IMR-90 (cell line): ENCODE data around the gene COLGALT1. TPM values are rescaled to one million over a fixed set of nuclear protein-coding genes. Genes with fewer than 3 reads are reported as not detected.

Experiments
- ATAC-seq: fragments of 200-7000 bp; cut with Tn5 transposase; 2 replicates; pipeline ENCODE4 v1.9.1; 2020; ENCODE audit warnings: low read depth, mild to moderate bottlenecking, moderate library complexity
- BruUV-seq: library from RNA; stranded (reverse); fragments of 400-500 nt; replicated peaks from 2 replicates; lab custom pipeline; 2021; lab: Mats Ljungman, UMichigan
- CTCF ChIA-PET: fragments of 300-600 bp; formaldehyde crosslinking; extraction: SDS; loops from one replicate; lab custom pipeline; 2021; ENCODE audit warnings: antibody characterized with exemption; lab: Yijun Ruan, JAX
- POLR2A ChIA-PET: fragments of 300-600 bp; sonication (Branson Sonifier 250); formaldehyde crosslinking; loops from one replicate; lab custom pipeline; 2022; ENCODE audit warnings: antibody characterized with exemption; ENCODE audit not compliant: unreplicated experiment; lab: Charles Lee
- DNase-seq: peaks from one replicate; pipeline ENCODE4 v3.0.0; 2013
- H2AFZ ChIP-seq: replicated peaks from 2 replicates; pipeline ENCODE3; 2013; ENCODE audit warnings: low read length, mild to moderate bottlenecking; ENCODE audit not compliant: poor library complexity
- H2AK5ac ChIP-seq: 2 replicates; pipeline ENCODE4 v1.6.1; 2013; ENCODE audit warnings: low read depth, low read length, inconsistent platforms
- H2AK9ac ChIP-seq: replicated peaks from 2 replicates; pipeline ENCODE3; 2013; ENCODE audit warnings: mild to moderate bottlenecking, low read depth, low read length, moderate library complexity; ENCODE audit not compliant: poor library complexity
- H2BK120ac ChIP-seq: 2 replicates; pipeline ENCODE4 v1.6.1; 2013; ENCODE audit warnings: low read depth, low read length, inconsistent platforms
- H2BK15ac ChIP-seq: 3 replicates; pipeline ENCODE4 v1.6.1; 2013; ENCODE audit warnings: low read depth, low read length, inconsistent platforms
- H2BK20ac ChIP-seq: 2 replicates; pipeline ENCODE4 v1.6.1; 2013; ENCODE audit warnings: low read depth, mild to moderate bottlenecking, inconsistent platforms, low read length, moderate library complexity
- H2BK5ac ChIP-seq: 2 replicates; pipeline ENCODE4 v1.6.1; 2013; ENCODE audit warnings: mild to moderate bottlenecking, low read depth, low read length, inconsistent platforms; ENCODE audit not compliant: poor library complexity, severe bottlenecking
- H3K14ac ChIP-seq: replicated peaks from 2 replicates; pipeline ENCODE4 v1.6.1; 2013; ENCODE audit warnings: low read depth, low read length, inconsistent platforms
- H3K18ac ChIP-seq: 2 replicates; pipeline ENCODE4 v1.6.1; 2013; ENCODE audit warnings: low read depth, low read length, control low read depth
- H3K23ac ChIP-seq: 2 replicates; pipeline ENCODE4 v1.6.1; 2013; ENCODE audit warnings: low read depth, low read length, inconsistent platforms
- H3K27ac ChIP-seq: 2 replicates; pipeline ENCODE4 v1.5.1; 2013; ENCODE audit warnings: mild to moderate bottlenecking, control low read depth, low read length; ENCODE audit not compliant: insufficient read depth
- H3K27me3 ChIP-seq: 2 replicates; pipeline ENCODE4 v1.6.1; 2013; ENCODE audit warnings: low read length; ENCODE audit not compliant: control insufficient read depth, insufficient read depth
- H3K36me3 ChIP-seq: 2 replicates; pipeline ENCODE4 v1.6.1; 2013; ENCODE audit warnings: low read length, mixed read lengths; ENCODE audit not compliant: control insufficient read depth, insufficient read depth
- H3K4ac ChIP-seq: 2 replicates; pipeline ENCODE4 v1.6.1; 2013; ENCODE audit warnings: low read depth, low read length, inconsistent platforms
- H3K4me1 ChIP-seq: 2 replicates; pipeline ENCODE4 v1.6.1; 2013; ENCODE audit warnings: low read length, mixed read lengths; ENCODE audit not compliant: control insufficient read depth, insufficient read depth
- H3K4me2 ChIP-seq: 2 replicates; pipeline ENCODE4 v1.6.1; 2013; ENCODE audit warnings: low read depth, mild to moderate bottlenecking, control low read depth, low read length, moderate library complexity
- H3K4me3 ChIP-seq: 2 replicates; pipeline ENCODE4 v1.5.1; 2013; ENCODE audit warnings: low read depth, mild to moderate bottlenecking, control low read depth, low read length, moderate library complexity; ENCODE audit not compliant: insufficient read depth
- H3K56ac ChIP-seq: 2 replicates; pipeline ENCODE4 v1.6.1; 2013; ENCODE audit warnings: low read length, inconsistent platforms; ENCODE audit not compliant: insufficient read depth; ENCODE audit errors: extremely low read depth
- H3K79me1 ChIP-seq, 2 experiments: 2 replicates each; pipeline ENCODE4 v1.6.1; 2013; ENCODE audit warnings: low read length in 2 of 2, inconsistent platforms in 1 of 2, low read depth in 1 of 2
- H3K9ac ChIP-seq: 2 replicates; pipeline ENCODE4 v1.6.1; 2013; ENCODE audit warnings: low read depth, low read length, control low read depth
- H3K9me1 ChIP-seq: 2 replicates; pipeline ENCODE4 v1.6.1; 2013; ENCODE audit warnings: low read length, inconsistent platforms; ENCODE audit not compliant: insufficient read depth
- H3K9me3 ChIP-seq: 2 replicates; pipeline ENCODE4 v1.6.1; 2013; ENCODE audit warnings: low read length; ENCODE audit not compliant: control insufficient read depth, insufficient read depth
- H4K20me1 ChIP-seq: 2 replicates; pipeline ENCODE4 v1.6.1; 2013; ENCODE audit warnings: low read length, inconsistent platforms; ENCODE audit not compliant: insufficient read depth
- H4K5ac ChIP-seq: 2 replicates; pipeline ENCODE4 v1.6.1; 2013; ENCODE audit warnings: mild to moderate bottlenecking, low read depth, low read length, control low read depth
- H4K8ac ChIP-seq, 2 experiments: 2 replicates each; pipeline ENCODE4 v1.6.1; 2013; ENCODE audit warnings: low read depth in 2 of 2, low read length in 2 of 2, control low read depth in 1 of 2, inconsistent platforms in 1 of 2
- H4K91ac ChIP-seq: 2 replicates; pipeline ENCODE4 v1.6.1; 2013; ENCODE audit warnings: low read depth, low read length, inconsistent platforms; ENCODE audit not compliant: insufficient read depth
- BHLHE40 ChIP-seq: fragments of 150-350 bp; IDR thresholded peaks from 2 replicates; pipeline ENCODE4 v1.6.1; 2016; ENCODE audit warnings: mild to moderate bottlenecking, low read depth, low read length
- FOS ChIP-seq: fragments of 150-350 bp; IDR thresholded peaks from 2 replicates; pipeline ENCODE4 v1.6.1; 2016; ENCODE audit warnings: low read depth, low read length
- MXI1 ChIP-seq: IDR thresholded peaks from 2 replicates; pipeline ENCODE4 v1.6.1; 2012; ENCODE audit warnings: low read depth, mild to moderate bottlenecking, low read length, moderate library complexity, borderline replicate concordance
- NFE2L2 ChIP-seq: fragments of 150-350 bp; IDR thresholded peaks from 2 replicates; pipeline ENCODE4 v1.6.1; 2016; ENCODE audit warnings: low read depth, mild to moderate bottlenecking, low read length
- POLR2A ChIP-seq: IDR thresholded peaks from 2 replicates; pipeline ENCODE4 v1.6.1; 2012; ENCODE audit warnings: mild to moderate bottlenecking, low read depth, low read length
- RAD21 ChIP-seq: IDR thresholded peaks from 2 replicates; pipeline ENCODE4 v1.6.1; 2012; ENCODE audit warnings: low read length, improper control_type of control experiment
- RCOR1 ChIP-seq: IDR thresholded peaks from 2 replicates; pipeline ENCODE4 v1.6.1; 2012; ENCODE audit warnings: mild to moderate bottlenecking, low read length, improper control_type of control experiment; ENCODE audit not compliant: insufficient replicate concordance
- WGBS, 2 experiments: methylation state at CpG; one replicate each; pipeline versions ENCODE4 v1.1.5 to v1.1.7; 2013; ENCODE audit warnings: missing lambda C conversion rate in 2 of 2; ENCODE audit not compliant: insufficient read length in 1 of 2; ENCODE audit errors: extremely low coverage in 2 of 2; 5-methylcytosine and 5-hydroxymethylcytosine counted together
- dilution Hi-C: fragments of 300-500 bp; cut with HindIII; formaldehyde crosslinking; loops from one replicate; pipeline ENCODE4 v1.14.3; 2018; ENCODE audit warnings: low sequenced_read_pairs; ENCODE audit not compliant: unreplicated experiment
- in situ Hi-C: fragments of 300-500 bp; cut with MboI; formaldehyde crosslinking; loops from 3 replicates; pipeline ENCODE4 v1.14.3; 2019; ENCODE audit warnings: low sequenced_read_pairs, inconsistent platforms, mixed read lengths
- intact Hi-C: fragments of 100-400 bp; cut with micrococcal nuclease; formaldehyde crosslinking; loops from 2 replicates; pipeline ENCODE4 v1.10.0; 2022
- polyA plus RNA-seq, 3 experiments: library from polyadenylated mRNA; depleted of rRNA; stranded (reverse); fragments of >200 nt; gene quantifications; 2 replicates each; pipeline ENCODE4 v1.2.3, GENCODE V29; 2012; ENCODE audit warnings: low replicate concordance in 1 of 3
- total RNA-seq: library from RNA; depleted of rRNA; stranded (reverse); fragments of >200 nt; gene quantifications from 2 replicates; pipeline ENCODE4 v1.2.3, GENCODE V29; 2012
- TF ChIP-seq, protein P1 (sequence below): fragments of 150-350 bp; IDR thresholded peaks from 2 replicates; pipeline ENCODE4 v1.6.1; 2016; ENCODE audit warnings: low read depth, mild to moderate bottlenecking, low read length, moderate library complexity, borderline replicate concordance
- TF ChIP-seq, protein P2 (sequence below): fragments of 150-350 bp; IDR thresholded peaks from 2 replicates; pipeline ENCODE4 v1.6.1; 2017; ENCODE audit warnings: mild to moderate bottlenecking, antibody characterized with exemption, low read length, low read depth
- TF ChIP-seq, protein P3 (sequence below): conservative IDR thresholded peaks from 2 replicates; pipeline ENCODE4 v1.5.1; 2012; ENCODE audit warnings: mild to moderate bottlenecking, low read depth, low read length, improper control_type of control experiment

COLGALT1 gene
- total and polyA plus RNA-seq, 2 of the 4 experiments (the other 2 are of a cell fraction), result 77.1 to 117 TPM

DNA sequence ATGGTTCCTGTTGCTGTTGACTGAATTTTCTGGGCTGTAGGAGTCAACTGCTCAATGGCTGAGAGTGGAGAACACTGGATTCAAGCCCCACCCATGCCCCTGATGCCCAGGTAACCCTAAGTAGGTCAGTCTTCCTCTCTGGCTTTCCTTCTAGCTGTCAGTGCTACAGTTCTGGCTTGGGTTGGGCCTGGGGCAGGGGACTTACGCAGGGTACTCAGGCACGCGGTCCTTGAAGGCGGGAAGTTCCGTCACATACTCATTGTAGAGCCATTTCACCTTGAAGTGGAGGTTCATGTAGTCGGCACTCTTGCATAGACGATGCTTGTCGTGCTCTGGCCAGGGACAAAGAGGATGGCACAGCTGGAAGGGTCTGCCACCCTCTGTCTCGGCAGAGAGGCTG, 77.1 kb downstream of the COLGALT1 start:
- H2AK5ac ChIP-seq, result no peak overlapping the region
- H2AFZ ChIP-seq, result no peak overlapping the region
- H2BK120ac ChIP-seq, result no peak overlapping the region
- no peak overlapping the region for H3K27ac ChIP-seq
- H3K23ac ChIP-seq, result no peak overlapping the region
- H3K79me1 ChIP-seq, result no peaks in the 10 kb centered on the region
- H3K4me3 ChIP-seq, result no peak overlapping the region
- H3K27me3 ChIP-seq, result peaks cover 7% of the 10 kb centered on the region
- no peak overlapping the region for H3K56ac ChIP-seq
- no CpG with 5 or more reads among the region's 9 CpGs for WGBS, 2 experiments
- no peaks in the 10 kb centered on the region for H3K36me3 ChIP-seq
- BruUV-seq, result no TSS peak
- intact Hi-C loops (no loop called here), dilution Hi-C loops (no loop called here), in situ Hi-C loops (no loop called here)
- ChIA-PET POLR2A (no interaction called here), CTCF (no interaction called here)
- no peak overlapping the region for H2BK5ac ChIP-seq
- no peak overlapping the region for H4K5ac ChIP-seq
- no peaks in the 10 kb centered on the region for H3K9me1 ChIP-seq
- no peak overlapping the region for H2AK9ac ChIP-seq
- H3K9me3 ChIP-seq, result 0 out of 2 replicates have a peak, but pooled peaks cover 2% of the 10 kb centered on the region
- no peak overlapping the region for H3K14ac ChIP-seq
- DNase-seq (no peak), ATAC-seq (no peak)
- H4K91ac ChIP-seq, result no peak overlapping the region
- no peaks in the 10 kb centered on the region for H3K4me1 ChIP-seq
- no peak overlapping the region for H3K4me2 ChIP-seq
- no peak overlapping the region for H4K8ac ChIP-seq
- no peak overlapping the region for H2BK15ac ChIP-seq
- no peaks in the 10 kb centered on the region for H4K20me1 ChIP-seq
- no peak overlapping the region for H3K18ac ChIP-seq
- H2BK20ac ChIP-seq, result no peak overlapping the region
- no peak overlapping the region for H3K4ac ChIP-seq
- TF ChIP-seq, protein P1, sequence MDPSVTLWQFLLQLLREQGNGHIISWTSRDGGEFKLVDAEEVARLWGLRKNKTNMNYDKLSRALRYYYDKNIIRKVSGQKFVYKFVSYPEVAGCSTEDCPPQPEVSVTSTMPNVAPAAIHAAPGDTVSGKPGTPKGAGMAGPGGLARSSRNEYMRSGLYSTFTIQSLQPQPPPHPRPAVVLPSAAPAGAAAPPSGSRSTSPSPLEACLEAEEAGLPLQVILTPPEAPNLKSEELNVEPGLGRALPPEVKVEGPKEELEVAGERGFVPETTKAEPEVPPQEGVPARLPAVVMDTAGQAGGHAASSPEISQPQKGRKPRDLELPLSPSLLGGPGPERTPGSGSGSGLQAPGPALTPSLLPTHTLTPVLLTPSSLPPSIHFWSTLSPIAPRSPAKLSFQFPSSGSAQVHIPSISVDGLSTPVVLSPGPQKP, result no peak
- TF ChIP-seq MXI1 (no peak), POLR2A (no peak), FOS (no peak), NFE2L2 (no peak), RAD21 (no peak), RCOR1 (no peak), BHLHE40 (no peak)
- TF ChIP-seq, protein P2, sequence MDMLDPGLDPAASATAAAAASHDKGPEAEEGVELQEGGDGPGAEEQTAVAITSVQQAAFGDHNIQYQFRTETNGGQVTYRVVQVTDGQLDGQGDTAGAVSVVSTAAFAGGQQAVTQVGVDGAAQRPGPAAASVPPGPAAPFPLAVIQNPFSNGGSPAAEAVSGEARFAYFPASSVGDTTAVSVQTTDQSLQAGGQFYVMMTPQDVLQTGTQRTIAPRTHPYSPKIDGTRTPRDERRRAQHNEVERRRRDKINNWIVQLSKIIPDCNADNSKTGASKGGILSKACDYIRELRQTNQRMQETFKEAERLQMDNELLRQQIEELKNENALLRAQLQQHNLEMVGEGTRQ, result no peak
- TF ChIP-seq, protein P3, sequence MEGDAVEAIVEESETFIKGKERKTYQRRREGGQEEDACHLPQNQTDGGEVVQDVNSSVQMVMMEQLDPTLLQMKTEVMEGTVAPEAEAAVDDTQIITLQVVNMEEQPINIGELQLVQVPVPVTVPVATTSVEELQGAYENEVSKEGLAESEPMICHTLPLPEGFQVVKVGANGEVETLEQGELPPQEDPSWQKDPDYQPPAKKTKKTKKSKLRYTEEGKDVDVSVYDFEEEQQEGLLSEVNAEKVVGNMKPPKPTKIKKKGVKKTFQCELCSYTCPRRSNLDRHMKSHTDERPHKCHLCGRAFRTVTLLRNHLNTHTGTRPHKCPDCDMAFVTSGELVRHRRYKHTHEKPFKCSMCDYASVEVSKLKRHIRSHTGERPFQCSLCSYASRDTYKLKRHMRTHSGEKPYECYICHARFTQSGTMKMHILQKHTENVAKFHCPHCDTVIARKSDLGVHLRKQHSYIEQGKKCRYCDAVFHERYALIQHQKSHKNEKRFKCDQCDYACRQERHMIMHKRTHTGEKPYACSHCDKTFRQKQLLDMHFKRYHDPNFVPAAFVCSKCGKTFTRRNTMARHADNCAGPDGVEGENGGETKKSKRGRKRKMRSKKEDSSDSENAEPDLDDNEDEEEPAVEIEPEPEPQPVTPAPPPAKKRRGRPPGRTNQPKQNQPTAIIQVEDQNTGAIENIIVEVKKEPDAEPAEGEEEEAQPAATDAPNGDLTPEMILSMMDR, result no peak
- H3K9ac ChIP-seq, result no peak overlapping the region
